HG03432 (cell line): ENCODE results near the gene SNAPC2.

Experiments
- ATAC-seq: cut with Tn5 transposase; IDR thresholded peaks from one replicate; pipeline ENCODE4 v1.9.1; 2021; ENCODE audit warnings: mild to moderate bottlenecking, moderate library complexity; ENCODE audit not compliant: unreplicated experiment

SNAPC2 gene

DNA sequence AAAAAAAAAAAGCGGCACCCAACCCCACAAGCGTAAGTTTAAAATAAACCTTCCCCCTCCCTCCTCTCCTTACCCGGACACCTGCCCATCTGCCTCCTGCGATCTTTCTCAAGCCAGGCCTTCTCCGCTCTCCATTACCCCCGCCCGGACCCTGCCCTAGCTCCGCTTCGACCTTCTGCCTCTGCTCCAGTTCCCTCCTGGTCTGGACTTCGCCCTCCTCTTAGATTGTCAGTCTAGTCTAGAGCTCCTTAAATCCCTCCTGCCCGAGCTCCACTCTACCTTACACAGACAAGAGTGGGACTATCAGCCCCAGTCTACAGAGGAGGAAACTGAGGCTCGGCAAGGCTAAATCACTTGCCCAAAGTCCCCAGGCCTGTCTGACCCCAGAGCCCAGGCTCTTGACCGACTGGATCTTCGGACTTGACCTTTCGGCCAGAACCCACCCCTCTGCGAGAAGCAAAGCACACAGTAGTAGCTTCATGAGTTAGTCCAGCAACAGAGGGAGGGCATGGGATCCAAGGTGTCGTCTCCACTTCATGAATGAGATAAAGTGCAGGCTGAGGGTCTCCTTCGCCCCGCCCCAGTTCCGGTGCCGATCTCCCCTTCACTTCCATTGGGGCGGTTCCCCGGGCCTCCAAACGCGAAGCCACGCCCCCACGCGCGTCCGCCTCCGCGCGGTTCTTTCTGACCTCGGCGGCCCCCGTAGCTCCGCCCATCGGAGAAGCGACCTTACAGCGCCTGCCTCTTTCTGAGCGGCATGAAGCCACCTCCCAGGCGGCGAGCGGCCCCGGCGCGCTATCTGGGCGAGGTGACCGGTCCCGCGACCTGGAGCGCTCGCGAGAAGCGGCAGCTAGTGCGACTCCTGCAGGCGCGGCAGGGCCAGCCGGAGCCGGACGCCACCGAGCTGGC is at the start of gene SNAPC2:
SNAPC2 (plus strand) TSS at position 729 of the 909 bp plus-strand sequence; CDS start at position 758, 29 bp downstream.
- peak; percentile 64 for ATAC-seq

- no peak for ATAC-seq
Measured at GRCh38 chr19:7870571-7871436, 49.3 kb upstream of the SNAPC2 start.

- ATAC-seq, result no peak
Measured at GRCh38 chr19:7871437-7872305, 48.5 kb upstream of the SNAPC2 start.

- ATAC-seq, result no peak
Measured at GRCh38 chr19:7872306-7873204, 47.6 kb upstream of the SNAPC2 start.

- ATAC-seq, result no peak
Measured at GRCh38 chr19:7873304-7874075, 46.6 kb upstream of the SNAPC2 start.

DNA sequence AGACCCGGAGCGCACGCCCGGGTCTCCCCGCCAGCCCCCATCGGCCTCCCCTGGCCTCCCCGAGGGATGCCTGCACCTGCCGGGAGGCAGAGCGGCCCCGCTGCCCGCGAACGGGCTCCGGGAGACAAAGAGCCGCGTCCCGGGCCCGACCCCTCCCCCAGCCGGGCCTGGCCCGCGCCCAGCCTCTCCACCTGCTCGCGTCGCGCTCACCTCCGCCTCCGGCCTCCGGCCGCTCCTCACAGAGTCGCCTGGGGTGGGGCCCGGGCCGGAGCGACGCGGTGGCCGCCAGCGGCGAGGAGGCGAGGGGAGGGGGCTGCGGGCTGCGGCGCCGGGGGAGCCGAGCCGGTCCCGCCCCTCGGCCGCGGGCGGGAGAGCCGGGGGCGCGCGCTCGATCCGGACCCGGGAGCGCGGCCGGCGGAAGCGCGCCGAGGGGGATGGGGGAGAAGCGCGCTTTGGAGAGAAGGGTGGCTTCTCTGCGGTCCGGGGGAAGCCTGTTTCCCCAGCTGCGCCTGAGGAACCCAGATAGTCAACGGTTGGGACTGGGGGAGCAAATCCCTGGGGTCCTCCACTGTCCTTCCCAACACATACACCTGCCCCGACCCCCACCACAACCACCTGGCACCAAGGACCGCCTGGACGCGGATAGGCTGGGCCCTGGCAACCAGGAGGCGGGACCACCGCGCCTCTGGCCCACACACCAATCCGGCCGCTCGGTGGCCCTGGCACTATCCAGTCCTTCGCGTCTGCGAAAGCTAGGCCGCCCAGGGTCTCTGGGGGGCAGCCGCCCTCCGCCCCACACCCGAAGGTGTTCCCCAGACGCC is 45.9 kb upstream of the SNAPC2 start, which contains the start of gene PRR36:
PRR36 (minus strand) TSS at position 315 of the 821 bp plus-strand sequence. CDS start 701 bp downstream, outside the sequence.
- no peak for ATAC-seq

GRCh38 chr19:7874897-7875273 is 45.3 kb upstream of the SNAPC2 start:
- ATAC-seq, result no peak

DNA sequence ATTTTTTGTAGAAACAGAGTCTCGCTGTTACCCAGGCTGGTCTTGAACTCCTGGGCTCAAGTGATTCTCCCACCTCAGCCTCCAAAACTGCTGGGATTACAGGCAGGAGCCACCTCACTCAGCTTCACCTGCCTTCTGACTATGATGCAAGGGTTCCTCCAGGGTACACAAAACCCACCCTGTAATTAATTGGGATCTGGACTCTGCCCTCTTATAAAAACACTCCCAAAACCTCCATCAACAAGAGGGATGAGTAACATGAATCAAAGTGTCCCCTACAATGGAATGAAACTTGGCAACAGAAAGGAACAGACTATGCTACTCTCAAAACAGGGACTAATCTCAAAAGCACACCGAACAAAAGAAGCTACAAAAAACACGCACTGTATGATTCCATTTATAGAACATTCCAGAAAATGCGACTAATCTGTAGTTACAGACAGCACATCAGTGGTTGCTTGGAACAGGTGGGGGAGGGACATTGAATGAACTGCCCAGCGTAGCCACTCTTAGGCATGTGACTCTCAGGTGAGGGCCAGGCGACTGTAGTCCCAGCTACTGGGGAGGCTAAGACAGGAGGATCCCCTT is 42.8 kb upstream of the SNAPC2 start:
- ATAC-seq, result no peak

DNA sequence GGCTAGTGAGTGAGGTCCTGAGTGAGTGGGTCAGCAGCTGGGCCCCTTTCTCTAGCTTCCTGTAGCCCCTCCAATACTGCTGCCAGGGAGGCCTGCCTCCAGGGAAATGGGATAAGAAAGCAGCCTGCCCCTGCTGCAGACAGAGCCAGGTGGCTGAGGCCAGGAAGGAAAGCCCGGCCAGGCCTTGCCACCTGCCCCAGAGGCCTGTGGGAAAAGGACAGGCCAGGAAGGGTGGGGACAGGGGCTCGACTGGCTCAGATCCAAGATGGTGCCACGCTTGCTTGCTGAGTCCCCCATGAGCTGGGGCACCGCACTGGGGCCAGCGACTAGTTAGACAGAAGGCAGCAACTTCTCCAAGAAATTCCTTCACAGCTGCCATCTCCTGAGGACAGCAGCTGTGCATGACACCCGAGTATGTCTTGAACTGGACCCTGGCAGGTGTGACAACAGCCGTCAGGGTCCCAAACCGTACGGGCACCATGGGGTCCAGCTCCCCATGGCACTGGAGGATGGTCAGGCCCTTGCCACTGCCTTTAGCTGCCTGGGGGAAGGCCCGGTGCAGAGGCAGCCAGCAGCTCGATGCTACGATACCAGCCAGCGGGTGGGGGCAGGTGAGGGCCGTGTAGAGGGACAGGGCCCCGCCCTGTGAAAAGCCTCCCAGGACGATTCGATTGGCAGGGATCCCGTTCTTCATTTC is 40.9 kb upstream of the SNAPC2 start:
- ATAC-seq, result no peak

DNA sequence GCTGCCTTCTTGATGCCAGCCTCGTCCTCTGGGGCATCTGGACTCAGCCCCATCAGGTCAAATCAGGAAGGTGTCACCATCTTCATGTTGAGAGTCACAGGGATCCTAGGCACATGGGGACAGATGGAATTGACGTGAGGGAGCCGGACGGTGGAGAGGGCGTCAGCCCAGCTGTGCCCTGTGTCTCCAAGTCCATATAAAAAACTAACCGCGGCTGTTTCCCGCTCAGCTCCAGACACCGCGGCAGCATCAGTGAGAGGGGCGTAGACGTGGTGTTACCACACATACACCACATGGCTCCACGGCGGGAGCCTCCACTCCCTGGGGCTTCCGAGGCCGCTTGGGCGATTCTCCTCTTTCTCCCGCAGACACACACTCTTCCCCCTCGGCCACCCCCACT is 40.3 kb upstream of the SNAPC2 start:
- no peak for ATAC-seq

- ATAC-seq, result no peak
Measured at GRCh38 chr19:7881910-7882309, 38.2 kb upstream of the SNAPC2 start.

- ATAC-seq, result no peak
Measured at GRCh38 chr19:7883105-7883504, 37.0 kb upstream of the SNAPC2 start.

GRCh38 chr19:7883796-7884570 is 36.2 kb upstream of the SNAPC2 start:
- ATAC-seq, result no peak

- ATAC-seq, result no peak
Measured at GRCh38 chr19:7885818-7886217, 34.3 kb upstream of the SNAPC2 start.

DNA sequence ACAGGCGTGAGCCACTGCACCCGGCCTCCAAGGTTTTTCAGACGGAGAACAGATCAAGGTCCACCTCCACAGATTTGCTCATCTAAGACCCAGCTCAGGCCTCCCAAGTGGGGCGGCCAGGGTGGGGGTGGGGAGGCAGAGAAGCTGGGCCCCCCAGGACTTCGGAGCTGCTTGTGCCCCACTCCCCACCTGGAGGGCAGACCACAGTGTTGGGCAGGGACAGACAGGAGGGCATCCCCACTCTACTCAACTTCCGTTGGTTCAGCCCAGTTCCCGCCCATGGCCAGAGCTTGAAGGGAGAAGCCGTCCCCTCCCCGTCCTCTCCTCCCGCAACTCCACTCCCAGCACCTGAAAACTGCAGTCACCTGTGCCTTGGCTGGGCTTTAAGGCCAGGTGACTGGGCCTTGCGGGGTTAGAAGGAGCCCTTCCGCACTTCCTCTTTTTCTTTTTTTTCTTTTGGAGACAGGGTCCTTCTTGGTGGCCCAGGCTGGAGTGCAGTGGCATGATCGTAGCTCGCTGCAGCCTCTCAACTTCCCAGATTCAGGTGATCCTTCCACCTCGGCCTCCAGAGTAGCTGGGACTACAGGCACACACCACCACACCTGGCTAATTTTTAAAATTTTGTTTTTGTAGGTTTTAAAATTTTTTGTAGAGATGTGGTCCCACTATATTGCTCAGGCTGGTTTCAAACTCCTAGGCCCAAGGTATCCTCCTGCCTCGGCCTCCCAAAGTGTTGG is 32.6 kb upstream of the SNAPC2 start:
- no peak for ATAC-seq
